ENCODE measurements around the gene TOMM20.

The TOMM20 gene

GRCh38 chr1:235068158-235069121 lies 60.2 kb downstream of the TOMM20 start:
- Histone ChIP-seq H3K4me3 (no peak overlapping the region), H3K9ac (ENCODE audit: insufficient read length) (no peak overlapping the region), H3K9me3 (ENCODE audit: low read depth, low read length) (no peaks in the 10 kb centered on the region), H3K36me3 (ENCODE audit: insufficient read depth, low read length) (no peaks in the 10 kb centered on the region), H3K27ac (no peak overlapping the region)
- DNase-seq (ENCODE audit: low read depth, low spot score): no peak
- TF ChIP-seq EZH2 (IDR thresholded peaks at IDR 0.05) (no peak), FOXP2 (optimal IDR thresholded peaks at IDR 0.05; ENCODE audit: control extremely low read depth, extremely low read length, insufficient read depth) (no peak), POLR2AphosphoS5 (IDR thresholded peaks at IDR 0.05; ENCODE audit: borderline replicate concordance, low read depth, low read length) (no peak)

- H3K9me3 ChIP-seq (ENCODE audit: low read depth, low read length): no peaks in the 10 kb centered on the region
- no peak overlapping the region for H3K4me3 ChIP-seq
- no peak overlapping the region for H3K27ac ChIP-seq
- no peaks in the 10 kb centered on the region for H3K36me3 ChIP-seq (ENCODE audit: insufficient read depth, low read length)
- no peak for DNase-seq (ENCODE audit: low read depth, low spot score)
- TF ChIP-seq EZH2 (IDR thresholded peaks at IDR 0.05) (no peak), POLR2AphosphoS5 (IDR thresholded peaks at IDR 0.05; ENCODE audit: borderline replicate concordance, low read depth, low read length) (no peak), FOXP2 (optimal IDR thresholded peaks at IDR 0.05; ENCODE audit: control extremely low read depth, extremely low read length, insufficient read depth) (no peak)
- no peak overlapping the region for H3K9ac ChIP-seq (ENCODE audit: insufficient read length)
These were observed 61.1 kb downstream of the TOMM20 start for GRCh38 chr1:235067396-235068157.

DNA sequence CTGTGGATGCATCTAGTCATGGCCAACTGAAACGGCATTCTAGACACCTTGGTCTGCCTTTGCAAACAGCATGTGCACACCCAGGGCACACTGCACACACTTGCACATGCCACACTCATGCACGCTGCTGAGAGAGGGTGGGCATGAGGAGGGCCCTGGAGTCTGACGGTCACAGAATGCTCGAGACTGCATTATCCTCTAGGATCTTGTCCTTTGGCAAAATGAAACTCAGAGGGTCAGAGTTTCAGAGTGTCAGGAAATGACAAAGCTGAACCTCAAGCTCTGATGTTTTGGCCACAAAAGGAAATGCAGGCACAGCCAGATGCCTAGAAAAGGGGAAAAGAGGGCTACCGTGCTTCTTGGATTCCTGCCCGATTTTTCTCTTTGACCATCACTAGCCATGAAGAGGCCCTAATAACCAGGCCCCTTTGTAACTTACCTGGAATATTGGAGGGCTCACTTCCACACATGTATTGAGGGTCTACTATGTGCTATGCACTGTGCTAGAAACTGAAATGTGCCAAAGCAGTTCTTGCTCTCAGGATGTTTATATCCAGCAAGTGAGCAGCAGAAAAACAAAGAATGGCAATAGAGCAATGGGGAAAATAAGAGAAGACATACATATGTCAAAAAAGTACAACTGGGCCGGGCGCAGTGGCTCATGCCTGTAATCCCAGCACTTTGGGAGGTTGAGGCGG lies 65.4 kb downstream of the TOMM20 start:
- H3K9ac ChIP-seq (ENCODE audit: insufficient read length): no peak overlapping the region
- TF ChIP-seq FOXP2 (optimal IDR thresholded peaks at IDR 0.05; ENCODE audit: control extremely low read depth, extremely low read length, insufficient read depth) (no peak), EZH2 (IDR thresholded peaks at IDR 0.05) (no peak), POLR2AphosphoS5 (IDR thresholded peaks at IDR 0.05; ENCODE audit: borderline replicate concordance, low read depth, low read length) (no peak)
- DNase-seq (ENCODE audit: low read depth, low spot score): no peak
- H3K9me3 ChIP-seq (ENCODE audit: low read depth, low read length): no peaks in the 10 kb centered on the region
- no peaks in the 10 kb centered on the region for H3K36me3 ChIP-seq (ENCODE audit: insufficient read depth, low read length)
- no peak overlapping the region for H3K27ac ChIP-seq
- H3K4me3 ChIP-seq: no peak overlapping the region

DNA sequence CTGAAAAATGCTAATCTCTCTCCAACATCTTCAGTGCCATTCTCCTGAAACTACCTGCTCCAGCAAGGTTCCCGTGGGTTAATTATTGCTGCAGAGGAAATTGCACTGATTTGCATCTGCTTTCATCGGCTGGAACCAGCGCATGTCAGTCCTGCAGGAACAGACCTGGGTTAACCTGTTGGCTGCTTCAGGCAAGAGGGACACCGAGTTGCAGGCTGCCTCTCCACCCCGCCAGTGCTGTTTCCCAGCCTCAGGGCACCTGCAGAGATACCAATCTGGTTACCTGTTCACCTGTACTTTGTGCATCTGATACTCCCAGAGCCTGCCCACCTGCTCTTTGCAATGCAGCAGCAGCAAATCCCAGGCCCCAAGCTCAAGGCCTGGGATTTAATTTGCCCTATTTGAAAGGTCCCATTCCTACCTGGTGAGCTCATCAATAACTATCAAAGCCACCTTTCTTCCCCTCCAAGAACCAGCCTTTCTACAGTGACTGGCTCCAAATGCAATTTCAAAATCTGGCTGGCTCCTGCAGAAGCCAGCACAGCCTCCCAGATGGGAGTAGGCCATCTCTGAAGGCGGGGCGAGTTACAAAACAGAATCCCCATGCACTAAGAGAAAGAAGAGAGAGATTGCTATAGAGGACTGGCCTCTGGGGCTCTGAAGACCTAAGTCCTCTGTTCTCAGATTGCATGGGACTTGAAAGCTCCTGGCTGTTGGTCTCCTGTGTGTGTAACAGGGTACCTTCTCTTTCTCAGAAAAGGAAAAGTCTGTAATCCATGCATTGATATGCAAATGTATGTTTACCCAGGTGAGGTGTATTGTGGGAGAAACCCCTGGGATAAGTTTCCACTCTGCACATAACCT lies 67.8 kb downstream of the TOMM20 start:
- peak overlapping the region; percentile 55 for H3K27ac ChIP-seq
- H3K9ac ChIP-seq (ENCODE audit: insufficient read length): no peak overlapping the region
- DNase-seq (ENCODE audit: low read depth, low spot score): no peak

More for the DNA sequence above, 67.8 kb downstream of the TOMM20 start:
- Histone ChIP-seq H3K4me3 (peak overlapping the region; percentile 11; the same call in 1 of the 2 replicates), H3K9me3 (ENCODE audit: low read depth, low read length) (no peaks in the 10 kb centered on the region), H3K36me3 (ENCODE audit: insufficient read depth, low read length) (no peaks in the 10 kb centered on the region)
- TF ChIP-seq EZH2 (IDR thresholded peaks at IDR 0.05) (no peak), POLR2AphosphoS5 (IDR thresholded peaks at IDR 0.05; ENCODE audit: borderline replicate concordance, low read depth, low read length) (no peak), FOXP2 (optimal IDR thresholded peaks at IDR 0.05; ENCODE audit: control extremely low read depth, extremely low read length, insufficient read depth) (no peak)

All from SK-N-MC (cell line).